HG02678 (cell line): ENCODE results near the gene FAM117A.
"Not testable (repeated sequence)": the region's sequence is repeated elsewhere in the genome, so short reads cannot be mapped to it uniquely, and the experiment has no call there.

Source experiments
- ATAC-seq: cut with Tn5 transposase; IDR thresholded peaks from one replicate; pipeline ENCODE4 v1.9.1; 2021; ENCODE audit warnings: mild to moderate bottlenecking, moderate library complexity; ENCODE audit not compliant: unreplicated experiment

The FAM117A gene

GRCh38 chr17:49764559-49765180 is 739 bp upstream of the FAM117A start:
- ATAC-seq, result no peak

- no peak for ATAC-seq
Observed at GRCh38 chr17:49762151-49762941, 1.6 kb downstream of the FAM117A start.

- ATAC-seq, result no peak
Observed at GRCh38 chr17:49760932-49761558, 2.9 kb downstream of the FAM117A start.

- ATAC-seq, result no peak
Observed at GRCh38 chr17:49760296-49760695, 3.6 kb downstream of the FAM117A start.

GRCh38 chr17:49759203-49759602 is 4.7 kb downstream of the FAM117A start:
- no peak for ATAC-seq

GRCh38 chr17:49758464-49759010 is 5.4 kb downstream of the FAM117A start:
- not testable (repeated sequence) for ATAC-seq

GRCh38 chr17:49757151-49757777 is 6.7 kb downstream of the FAM117A start:
- no peak for ATAC-seq

- ATAC-seq, result no peak
Observed at GRCh38 chr17:49756323-49757150, 7.4 kb downstream of the FAM117A start.

- ATAC-seq, result no peak
Observed at GRCh38 chr17:49755663-49756283, 8.2 kb downstream of the FAM117A start.

- no peak for ATAC-seq
Observed at GRCh38 chr17:49753959-49754391, 10.0 kb downstream of the FAM117A start.

- ATAC-seq, result no peak
Observed at GRCh38 chr17:49752508-49752907, 11.4 kb downstream of the FAM117A start.

- ATAC-seq, result no peak
Observed at GRCh38 chr17:49749730-49750129, 14.2 kb downstream of the FAM117A start.

- ATAC-seq, result peak; percentile 78
Observed at GRCh38 chr17:49748791-49749190, 15.1 kb downstream of the FAM117A start.

GRCh38 chr17:49748223-49748622 is 15.7 kb downstream of the FAM117A start:
- ATAC-seq, result no peak

GRCh38 chr17:49747632-49748031 is 16.3 kb downstream of the FAM117A start:
- no peak for ATAC-seq

- peak; percentile 65 for ATAC-seq
Observed at GRCh38 chr17:49746791-49747490, 17.0 kb downstream of the FAM117A start.

GRCh38 chr17:49745175-49746139 is 18.5 kb downstream of the FAM117A start:
- no peak for ATAC-seq

- no peak for ATAC-seq
Observed at GRCh38 chr17:49742166-49742638, 21.7 kb downstream of the FAM117A start.
